ENCODE data around the gene IGFBPL1.
"Not testable (repeated sequence)": the region's sequence is repeated elsewhere in the genome, so short reads cannot be mapped to it uniquely, and the experiment has no call there.

Gene IGFBPL1

GRCh38 chr9:38399191-38399590 lies 25.1 kb downstream of the IGFBPL1 start:
- not testable (repeated sequence) for DNase-seq (ENCODE audit: low spot score)

GRCh38 chr9:38396371-38396671 lies 27.9 kb downstream of the IGFBPL1 start:
- DNase-seq (ENCODE audit: low spot score): no peak

GRCh38 chr9:38395653-38396370 lies 28.4 kb downstream of the IGFBPL1 start:
- no peak for DNase-seq (ENCODE audit: low spot score)

- no peak for DNase-seq (ENCODE audit: low spot score)
These were observed 29.8 kb downstream of the IGFBPL1 start for GRCh38 chr9:38394416-38394815.

GRCh38 chr9:38393128-38393796 lies 31.0 kb downstream of the IGFBPL1 start:
- peak; percentile 13 for DNase-seq (ENCODE audit: low spot score)

- peak; percentile 69 for DNase-seq (ENCODE audit: low spot score)
These were observed 31.8 kb downstream of the IGFBPL1 start, which contains the start of gene ALDH1B1 for GRCh38 chr9:38392235-38393127. Gene ALDH1B1 (plus strand): TSS chr9:38392702. CDS start chr9:38395749, 3,047 bp downstream.

- DNase-seq (ENCODE audit: low spot score): no peak
These were observed 32.8 kb downstream of the IGFBPL1 start for GRCh38 chr9:38391278-38392118.

GRCh38 chr9:38390851-38391250 lies 33.4 kb downstream of the IGFBPL1 start:
- DNase-seq (ENCODE audit: low spot score): no peak

GRCh38 chr9:38390442-38390841 lies 33.8 kb downstream of the IGFBPL1 start:
- no peak for DNase-seq (ENCODE audit: low spot score)

- DNase-seq (ENCODE audit: low spot score): no peak
These were observed 34.9 kb downstream of the IGFBPL1 start for GRCh38 chr9:38389313-38389712.

- no peak for DNase-seq (ENCODE audit: low spot score)
These were observed 35.7 kb downstream of the IGFBPL1 start for GRCh38 chr9:38388283-38389223.

- DNase-seq (ENCODE audit: low spot score): no peak
These were observed 36.5 kb downstream of the IGFBPL1 start for GRCh38 chr9:38387751-38388150.

GRCh38 chr9:38387066-38387465 lies 37.2 kb downstream of the IGFBPL1 start:
- DNase-seq (ENCODE audit: low spot score): no peak

GRCh38 chr9:38386319-38386895 lies 37.8 kb downstream of the IGFBPL1 start:
- DNase-seq (ENCODE audit: low spot score): no peak

- DNase-seq (ENCODE audit: low spot score): no peak
These were observed 38.4 kb downstream of the IGFBPL1 start for GRCh38 chr9:38385896-38386295.

GRCh38 chr9:38384990-38385848 lies 39.0 kb downstream of the IGFBPL1 start:
- no peak for DNase-seq (ENCODE audit: low spot score)

GRCh38 chr9:38382141-38382540 lies 42.1 kb downstream of the IGFBPL1 start:
- no peak for DNase-seq (ENCODE audit: low spot score)

GRCh38 chr9:38380872-38381534 lies 43.3 kb downstream of the IGFBPL1 start:
- no peak for DNase-seq (ENCODE audit: low spot score)

Measured in NAMALWA (cell line).